Bronchial smooth muscle cell (primary cell): ENCODE data around the gene OR52I2. TPM values are rescaled to one million over a fixed set of nuclear protein-coding genes. Genes with fewer than 3 reads are reported as not detected.

Experiments
- total RNA-seq: library from RNA; depleted of rRNA; stranded (reverse); fragments of >200 nt; gene quantifications from 2 replicates; pipeline ENCODE4 v1.2.1, GENCODE V29; 2014

OR52I2 gene
- total RNA-seq, result not detected in 2 replicates

GRCh38 chr11:4581443-4581842, at the start of gene OR52I2:
OR52I2 (plus strand) TSS chr11:4581743.

GRCh38 chr11:4544891-4545290, 36.7 kb upstream of the OR52I2 start, which contains the start of gene OR52M1:
OR52M1 (plus strand) TSS chr11:4545191; CDS start chr11:4545191, 0 bp downstream.

DNA sequence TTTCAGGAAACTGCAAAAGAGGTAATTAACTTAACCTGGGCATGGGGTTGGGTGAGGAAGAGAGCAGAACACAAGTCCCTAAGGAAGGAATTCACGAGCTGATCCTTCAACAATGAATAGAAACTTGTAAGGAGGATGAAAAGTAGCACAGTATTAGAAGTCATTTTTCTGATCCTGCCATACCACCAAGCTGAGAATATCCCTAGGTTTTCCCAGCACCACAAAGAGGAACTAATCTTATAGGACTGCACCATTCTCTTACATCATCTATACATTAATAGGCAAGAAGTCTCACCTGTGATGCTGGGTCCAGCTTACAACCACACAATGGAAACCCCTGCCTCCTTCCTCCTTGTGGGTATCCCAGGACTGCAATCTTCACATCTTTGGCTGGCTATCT, 12.2 kb downstream of the OR52I2 start, which contains the start of gene OR52I1:
Gene OR52I1 (plus strand): TSS at position 301 of the 400 bp plus-strand sequence. CDS start 0 bp downstream, at position 301.

DNA sequence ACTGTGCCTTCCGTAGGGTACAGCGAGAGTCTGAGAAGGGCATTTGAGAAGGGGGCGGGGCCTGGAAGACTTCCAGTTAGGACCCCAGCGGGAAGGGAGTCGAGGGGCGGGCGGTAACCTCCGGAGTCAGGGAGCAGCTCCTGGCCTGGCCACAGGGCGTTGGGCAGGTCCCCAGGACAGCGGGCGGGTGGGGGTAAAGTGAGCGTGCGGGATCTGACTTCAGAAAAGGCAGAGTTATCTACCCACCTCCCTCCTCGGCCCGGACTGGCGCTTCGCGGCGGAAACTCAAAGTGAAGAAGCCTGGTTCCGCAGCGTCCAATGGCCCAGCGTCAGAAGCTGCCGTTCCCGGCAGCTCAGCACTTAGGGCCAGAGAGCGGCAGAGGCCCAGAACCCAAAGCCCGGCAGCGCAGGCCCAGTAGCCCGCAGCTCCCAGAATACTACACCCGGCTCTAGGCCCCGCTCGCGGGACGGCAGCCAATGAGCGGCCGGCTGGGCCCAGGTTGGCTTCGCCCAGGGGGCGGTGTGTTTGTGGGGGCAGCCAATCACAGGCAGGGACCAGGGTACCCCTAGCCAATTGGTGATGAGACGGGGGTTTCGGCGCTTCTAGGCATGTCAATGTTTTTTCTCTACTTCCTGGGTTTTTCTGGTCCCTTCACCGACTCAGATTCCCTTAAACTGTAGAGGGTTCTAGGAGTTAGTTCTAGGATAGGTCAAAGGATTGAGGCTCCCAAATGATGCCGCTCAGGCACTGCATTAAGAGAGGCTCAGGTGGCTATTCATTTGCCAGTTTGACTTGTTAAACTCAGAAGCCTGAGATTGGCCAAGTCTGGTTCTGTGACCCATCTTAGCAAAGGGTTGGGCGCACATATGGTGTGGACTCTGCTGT, 26.5 kb downstream of the OR52I2 start, which contains the start of gene TRIM68:
Gene TRIM68 (minus strand): TSS at position 451 of the 886 bp plus-strand sequence. CDS start 2,727 bp downstream, outside the sequence.

GRCh38 chr11:4636962-4637661, 55.6 kb downstream of the OR52I2 start, which contains the start of gene OR51D1:
OR51D1 (plus strand) TSS chr11:4637477; CDS start chr11:4639791, 2,314 bp downstream.

Other genes with a start within 250 kb of the OR52I2 start
- gene OR52B4, start 213.4 kb upstream of the OR52I2 start, total RNA-seq, result not detected in 2 replicates
- gene TRIM21, start 188.0 kb upstream of the OR52I2 start, total RNA-seq, result 24.0 and 30.1 TPM in 2 replicates
- 0.09 TPM in 1 of 2 replicates, not detected in the other for gene OR52K2, start 132.4 kb upstream of the OR52I2 start, total RNA-seq
- under 0.01 TPM in 1 of 2 replicates, not detected in the other for gene OR52K1, start 99.1 kb upstream of the OR52I2 start, total RNA-seq
- not detected in 2 replicates for gene OR52M1, start 36.6 kb upstream of the OR52I2 start, total RNA-seq
- not detected in 2 replicates for gene OR52I1, start 12.3 kb downstream of the OR52I2 start, total RNA-seq
- 7.9 and 10.5 TPM in 2 replicates for gene TRIM68, start 26.5 kb downstream of the OR52I2 start, total RNA-seq
- gene OR51D1, start 55.7 kb downstream of the OR52I2 start, total RNA-seq, result not detected in 2 replicates
- gene OR51E1, start 62.2 kb downstream of the OR52I2 start, total RNA-seq, result not detected in 2 replicates
- under 0.01 TPM in 1 of 2 replicates, not detected in the other for gene OR51E2, start 116.1 kb downstream of the OR52I2 start, total RNA-seq
- gene MMP26, start 123.0 kb downstream of the OR52I2 start, total RNA-seq, result not detected in 2 replicates
- not detected in 2 replicates for gene OR51F1, start 188.2 kb downstream of the OR52I2 start, total RNA-seq
- gene OR52R1, start 222.6 kb downstream of the OR52I2 start, total RNA-seq, result not detected in 2 replicates
- gene OR51F2, start 239.6 kb downstream of the OR52I2 start, total RNA-seq, result not detected in 2 replicates